Measurements from ENCODE around the gene NECAP2. TPM values are rescaled to one million over a fixed set of nuclear protein-coding genes. Genes with fewer than 3 reads are reported as not detected.

Gene NECAP2
- total and polyA plus RNA-seq, 10 of the 15 experiments (the other 5 are each of a cell fraction or from before 2014, with no cell fraction given) = 16.3 to 98.0 (median 57.4) TPM

GRCh38 chr1:16420424-16421118, 20.0 kb upstream of the NECAP2 start:
- no peaks in the 10 kb centered on the region for H3K27me3 ChIP-seq (replicated peaks in 1 of 2; ENCODE audit: control insufficient read depth in 2 of 2, insufficient read depth in 2 of 2, low read length in 1 of 2)
- H3K4me1 ChIP-seq (ENCODE audit: control insufficient read depth, insufficient read depth, low read length) = peaks cover 18% of the 10 kb centered on the region
- H2AFZ ChIP-seq (ENCODE audit: control insufficient read depth, low read depth, low read length) = no peak overlapping the region
- H3K4me2 ChIP-seq (ENCODE audit: control insufficient read depth, insufficient read depth) = peak overlapping the region; percentile 36
- H3K4me3 ChIP-seq = peak overlapping the region; percentile 23; the same call in 1 of the 2 replicates
- ChIA-PET RAD21 (ENCODE audit: unreplicated experiment) (interaction anchor here (1.2 to 2.7 kb wide), 5 partner anchors 12 to 52 kb away, joined by 3 to 14 read pairs (median 9); partner anchors contain the start of genes NECAP2 and SZRD1), CTCF (interaction anchor here (0.6 to 1.7 kb wide), 4 partner anchors 11 to 175 kb away, joined by 3 to 12 read pairs (median 4); partner anchors contain the start of gene NECAP2), SMC1A (ENCODE audit: uncharacterized antibody, unreplicated experiment) (interaction anchor here (0.7 to 2.3 kb wide), 9 partner anchors 12 to 68 kb away, joined by 3 to 13 read pairs (median 4); partner anchors contain the start of genes FBXO42 and NECAP2), POLR2A (interaction anchor here (0.7 to 1.8 kb wide), 4 partner anchors 20 to 53 kb away, joined by 3 to 7 read pairs (median 4); partner anchors contain the start of genes NECAP2 and SZRD1)
- in situ Hi-C loops (cut with MboI) = no loop called here
- H4K20me1 ChIP-seq (ENCODE audit: control insufficient read depth, insufficient read depth) = no peaks in the 10 kb centered on the region
- no peaks in the 10 kb centered on the region for H3K9me3 ChIP-seq (replicated peaks; ENCODE audit: control insufficient read depth, insufficient read depth, low read length)
- BruUV-seq (replicated peaks) = no TSS peak
- no peak overlapping the region for H3K27ac ChIP-seq (ENCODE audit: control insufficient read depth, insufficient read depth)
- peak; percentile 97 for ATAC-seq
- intact Hi-C loops (cut with micrococcal nuclease; ENCODE audit: unreplicated experiment) = no loop called here
- H3K36me3 ChIP-seq (ENCODE audit: control insufficient read depth in 2 of 2, insufficient read depth in 2 of 2, low read length in 1 of 2) = no peaks in the 10 kb centered on the region
- 7% methylated on average over 9 of the region's 9 CpGs for WGBS (ENCODE audit: insufficient coverage, insufficient replicate concordance, low lambda C conversion rate, missing lambda C conversion rate)
- peak; percentile 100 for FAIRE-seq
- peak; percentile 84 for DNase-seq (ENCODE audit: low read depth, low spot score)
- H3K79me2 ChIP-seq (ENCODE audit: control insufficient read depth, insufficient read depth, low read length) = no peaks in the 10 kb centered on the region
- H3K9ac ChIP-seq (ENCODE audit: control insufficient read depth, insufficient read depth, low read length) = no peak overlapping the region
- no peak for TF ChIP-seq ASH2L (IDR thresholded peaks at IDR 0.05; ENCODE audit: borderline replicate concordance, low read depth)
- no peak for TF ChIP-seq HCFC1 (IDR thresholded peaks at IDR 0.05; ENCODE audit: low read length)
- peak; percentile 72; the same call in 1 of the 2 replicates for TF ChIP-seq RCOR1 (conservative IDR thresholded peaks at IDR 0.05; ENCODE audit: low read depth, low read length)
- TF ChIP-seq EP300 (IDR thresholded peaks at IDR 0.05; ENCODE audit: borderline replicate concordance in 1 of 2, control insufficient read depth in 1 of 2, low read depth in 2 of 2, low read length in 2 of 2) = no peak
- TF ChIP-seq ATF2 (IDR thresholded peaks at IDR 0.05; ENCODE audit: low read length) = no peak
- TF ChIP-seq, protein P1, sequence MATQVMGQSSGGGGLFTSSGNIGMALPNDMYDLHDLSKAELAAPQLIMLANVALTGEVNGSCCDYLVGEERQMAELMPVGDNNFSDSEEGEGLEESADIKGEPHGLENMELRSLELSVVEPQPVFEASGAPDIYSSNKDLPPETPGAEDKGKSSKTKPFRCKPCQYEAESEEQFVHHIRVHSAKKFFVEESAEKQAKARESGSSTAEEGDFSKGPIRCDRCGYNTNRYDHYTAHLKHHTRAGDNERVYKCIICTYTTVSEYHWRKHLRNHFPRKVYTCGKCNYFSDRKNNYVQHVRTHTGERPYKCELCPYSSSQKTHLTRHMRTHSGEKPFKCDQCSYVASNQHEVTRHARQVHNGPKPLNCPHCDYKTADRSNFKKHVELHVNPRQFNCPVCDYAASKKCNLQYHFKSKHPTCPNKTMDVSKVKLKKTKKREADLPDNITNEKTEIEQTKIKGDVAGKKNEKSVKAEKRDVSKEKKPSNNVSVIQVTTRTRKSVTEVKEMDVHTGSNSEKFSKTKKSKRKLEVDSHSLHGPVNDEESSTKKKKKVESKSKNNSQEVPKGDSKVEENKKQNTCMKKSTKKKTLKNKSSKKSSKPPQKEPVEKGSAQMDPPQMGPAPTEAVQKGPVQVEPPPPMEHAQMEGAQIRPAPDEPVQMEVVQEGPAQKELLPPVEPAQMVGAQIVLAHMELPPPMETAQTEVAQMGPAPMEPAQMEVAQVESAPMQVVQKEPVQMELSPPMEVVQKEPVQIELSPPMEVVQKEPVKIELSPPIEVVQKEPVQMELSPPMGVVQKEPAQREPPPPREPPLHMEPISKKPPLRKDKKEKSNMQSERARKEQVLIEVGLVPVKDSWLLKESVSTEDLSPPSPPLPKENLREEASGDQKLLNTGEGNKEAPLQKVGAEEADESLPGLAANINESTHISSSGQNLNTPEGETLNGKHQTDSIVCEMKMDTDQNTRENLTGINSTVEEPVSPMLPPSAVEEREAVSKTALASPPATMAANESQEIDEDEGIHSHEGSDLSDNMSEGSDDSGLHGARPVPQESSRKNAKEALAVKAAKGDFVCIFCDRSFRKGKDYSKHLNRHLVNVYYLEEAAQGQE (IDR thresholded peaks at IDR 0.05; ENCODE audit: low read depth, low read length) = no peak
- peak; percentile 44; the same call in 1 of the 2 replicates for TF ChIP-seq CHD2 (IDR thresholded peaks at IDR 0.05; ENCODE audit: borderline replicate concordance, low read depth, low read length)
- TF ChIP-seq EZH2 (IDR thresholded peaks at IDR 0.05; ENCODE audit: borderline replicate concordance, control insufficient read depth, low read depth, low read length) = no peak
- TF ChIP-seq, protein P2, sequence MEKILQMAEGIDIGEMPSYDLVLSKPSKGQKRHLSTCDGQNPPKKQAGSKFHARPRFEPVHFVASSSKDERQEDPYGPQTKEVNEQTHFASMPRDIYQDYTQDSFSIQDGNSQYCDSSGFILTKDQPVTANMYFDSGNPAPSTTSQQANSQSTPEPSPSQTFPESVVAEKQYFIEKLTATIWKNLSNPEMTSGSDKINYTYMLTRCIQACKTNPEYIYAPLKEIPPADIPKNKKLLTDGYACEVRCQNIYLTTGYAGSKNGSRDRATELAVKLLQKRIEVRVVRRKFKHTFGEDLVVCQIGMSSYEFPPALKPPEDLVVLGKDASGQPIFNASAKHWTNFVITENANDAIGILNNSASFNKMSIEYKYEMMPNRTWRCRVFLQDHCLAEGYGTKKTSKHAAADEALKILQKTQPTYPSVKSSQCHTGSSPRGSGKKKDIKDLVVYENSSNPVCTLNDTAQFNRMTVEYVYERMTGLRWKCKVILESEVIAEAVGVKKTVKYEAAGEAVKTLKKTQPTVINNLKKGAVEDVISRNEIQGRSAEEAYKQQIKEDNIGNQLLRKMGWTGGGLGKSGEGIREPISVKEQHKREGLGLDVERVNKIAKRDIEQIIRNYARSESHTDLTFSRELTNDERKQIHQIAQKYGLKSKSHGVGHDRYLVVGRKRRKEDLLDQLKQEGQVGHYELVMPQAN (conservative IDR thresholded peaks at IDR 0.05) = no peak
- TF ChIP-seq MEF2A (IDR thresholded peaks at IDR 0.05; ENCODE audit: insufficient read depth, low read depth, low read length) = no peak
- TF ChIP-seq ZNF274 (IDR thresholded peaks at IDR 0.05; ENCODE audit: insufficient read depth, insufficient read length) = no peak
- TF ChIP-seq RELA (IDR thresholded peaks at IDR 0.05; ENCODE audit: borderline replicate concordance, partially characterized antibody) = no peak
- no peak for TF ChIP-seq BCL3 (IDR thresholded peaks at IDR 0.05; ENCODE audit: borderline replicate concordance, insufficient read depth, low read depth, low read length, poor library complexity, severe bottlenecking)

Measured in GM12878 (cell line).